ENCODE measurements around the gene TENM4.

The TENM4 gene

GRCh38 chr11:79209540-79210266, 231.1 kb downstream of the TENM4 start:
- TF ChIP-seq CTCF (IDR thresholded peaks at IDR 0.05; ENCODE audit: low read depth, low read length, poor library complexity, severe bottlenecking) (no peak), EZH2phosphoT487 (IDR thresholded peaks at IDR 0.05; ENCODE audit: borderline replicate concordance, low read length) (no peak)
- Histone ChIP-seq H4K20me1 (ENCODE audit: control insufficient read depth, insufficient read depth, low read depth, low read length) (no peaks in the 10 kb centered on the region), H3K9me2 (replicated peaks; ENCODE audit: control insufficient read depth, low read length) (no peaks in the 10 kb centered on the region), H3F3A (ENCODE audit: control insufficient read depth, insufficient read depth) (no peaks in the 10 kb centered on the region), H3K9me3 (ENCODE audit: control insufficient read depth, insufficient read depth, low read length) (no peaks in the 10 kb centered on the region), H3K4me2 (ENCODE audit: low read length) (no peak overlapping the region), H3K4me3 (ENCODE audit: low read length) (no peak overlapping the region), H3K4me1 (ENCODE audit: control insufficient read depth, low read length) (no peaks in the 10 kb centered on the region), H3K27me3 (ENCODE audit: control insufficient read depth, low read length) (no peaks in the 10 kb centered on the region), H3K27ac (ENCODE audit: low read depth, low read length) (no peak overlapping the region), H3K79me2 (ENCODE audit: control insufficient read depth, low read length) (no peaks in the 10 kb centered on the region), H3K36me3 (ENCODE audit: control insufficient read depth, low read length) (no peaks in the 10 kb centered on the region)

- no peaks in the 10 kb centered on the region for H3K79me2 ChIP-seq (ENCODE audit: control insufficient read depth, low read length)
- H3F3A ChIP-seq (ENCODE audit: control insufficient read depth, insufficient read depth): no peaks in the 10 kb centered on the region
- H3K27me3 ChIP-seq (ENCODE audit: control insufficient read depth, low read length): no peaks in the 10 kb centered on the region
- H3K4me1 ChIP-seq (ENCODE audit: control insufficient read depth, low read length): no peaks in the 10 kb centered on the region
- H3K27ac ChIP-seq (ENCODE audit: low read depth, low read length): no peak overlapping the region
- no peak for TF ChIP-seq EZH2phosphoT487 (IDR thresholded peaks at IDR 0.05; ENCODE audit: borderline replicate concordance, low read length)
- TF ChIP-seq CTCF (IDR thresholded peaks at IDR 0.05; ENCODE audit: low read depth, low read length, poor library complexity, severe bottlenecking): no peak
- no peaks in the 10 kb centered on the region for H3K9me3 ChIP-seq (ENCODE audit: control insufficient read depth, insufficient read depth, low read length)
- no peaks in the 10 kb centered on the region for H3K9me2 ChIP-seq (replicated peaks; ENCODE audit: control insufficient read depth, low read length)
- H3K4me2 ChIP-seq (ENCODE audit: low read length): no peak overlapping the region
- no peaks in the 10 kb centered on the region for H3K36me3 ChIP-seq (ENCODE audit: control insufficient read depth, low read length)
- H3K4me3 ChIP-seq (ENCODE audit: low read length): no peak overlapping the region
- H4K20me1 ChIP-seq (ENCODE audit: control insufficient read depth, insufficient read depth, low read depth, low read length): no peaks in the 10 kb centered on the region
These were observed 232.7 kb downstream of the TENM4 start for GRCh38 chr11:79208126-79208525.

GRCh38 chr11:79206951-79207350, 233.9 kb downstream of the TENM4 start:
- Histone ChIP-seq H3K4me1 (ENCODE audit: control insufficient read depth, low read length) (no peaks in the 10 kb centered on the region), H3K36me3 (ENCODE audit: control insufficient read depth, low read length) (no peaks in the 10 kb centered on the region), H4K20me1 (ENCODE audit: control insufficient read depth, insufficient read depth, low read depth, low read length) (no peaks in the 10 kb centered on the region), H3K4me3 (ENCODE audit: low read length) (no peak overlapping the region), H3K27ac (ENCODE audit: low read depth, low read length) (no peak overlapping the region), H3K27me3 (ENCODE audit: control insufficient read depth, low read length) (no peaks in the 10 kb centered on the region), H3F3A (ENCODE audit: control insufficient read depth, insufficient read depth) (no peaks in the 10 kb centered on the region), H3K9me3 (ENCODE audit: control insufficient read depth, insufficient read depth, low read length) (no peaks in the 10 kb centered on the region), H3K4me2 (ENCODE audit: low read length) (no peak overlapping the region), H3K79me2 (ENCODE audit: control insufficient read depth, low read length) (no peaks in the 10 kb centered on the region), H3K9me2 (replicated peaks; ENCODE audit: control insufficient read depth, low read length) (no peaks in the 10 kb centered on the region)
- TF ChIP-seq EZH2phosphoT487 (IDR thresholded peaks at IDR 0.05; ENCODE audit: borderline replicate concordance, low read length) (no peak), CTCF (IDR thresholded peaks at IDR 0.05; ENCODE audit: low read depth, low read length, poor library complexity, severe bottlenecking) (no peak)

Data from DOHH2 (cell line).